ENCODE results near the gene PLD1. TPM values are rescaled to one million over a fixed set of nuclear protein-coding genes. Genes with fewer than 3 reads are reported as not detected.

PLD1 gene
- total RNA-seq, 2 donors from 2014 or later, result 9.5 to 15.9 TPM

DNA sequence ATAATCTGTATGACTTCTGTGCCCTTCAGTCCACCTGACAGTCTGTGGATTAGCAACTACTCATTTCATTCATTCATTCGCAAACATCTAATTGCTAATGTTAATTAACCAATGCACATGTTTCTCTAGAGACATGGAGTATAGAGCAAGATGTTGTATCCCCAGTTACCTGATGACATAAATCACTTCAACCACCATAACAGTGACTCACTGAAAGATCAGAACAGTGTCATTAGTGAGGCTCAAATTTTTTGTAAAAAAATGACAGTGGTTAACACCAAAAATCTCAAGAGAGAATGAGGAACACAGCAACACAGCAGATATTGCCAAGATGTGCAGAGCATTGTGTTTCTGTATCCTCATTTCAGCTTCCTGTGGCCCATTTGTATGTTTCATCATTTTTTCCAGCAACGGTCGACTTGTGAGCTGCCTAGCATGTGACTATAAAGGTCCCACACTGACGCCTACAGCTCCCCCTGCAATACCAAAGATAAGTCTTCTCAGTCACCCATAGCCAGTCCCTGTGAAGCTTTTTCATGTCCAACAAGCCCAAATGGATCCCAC is 3.7 kb upstream of the PLD1 start:
- H3K36me3 ChIP-seq (ENCODE audit: control insufficient read depth, insufficient read depth, low read length), result no peaks in the 10 kb centered on the region
- peaks cover 2% of the 10 kb centered on the region for H3K9me3 Mint-ChIP-seq
- H3K27ac Mint-ChIP-seq, result no peak overlapping the region

DNA sequence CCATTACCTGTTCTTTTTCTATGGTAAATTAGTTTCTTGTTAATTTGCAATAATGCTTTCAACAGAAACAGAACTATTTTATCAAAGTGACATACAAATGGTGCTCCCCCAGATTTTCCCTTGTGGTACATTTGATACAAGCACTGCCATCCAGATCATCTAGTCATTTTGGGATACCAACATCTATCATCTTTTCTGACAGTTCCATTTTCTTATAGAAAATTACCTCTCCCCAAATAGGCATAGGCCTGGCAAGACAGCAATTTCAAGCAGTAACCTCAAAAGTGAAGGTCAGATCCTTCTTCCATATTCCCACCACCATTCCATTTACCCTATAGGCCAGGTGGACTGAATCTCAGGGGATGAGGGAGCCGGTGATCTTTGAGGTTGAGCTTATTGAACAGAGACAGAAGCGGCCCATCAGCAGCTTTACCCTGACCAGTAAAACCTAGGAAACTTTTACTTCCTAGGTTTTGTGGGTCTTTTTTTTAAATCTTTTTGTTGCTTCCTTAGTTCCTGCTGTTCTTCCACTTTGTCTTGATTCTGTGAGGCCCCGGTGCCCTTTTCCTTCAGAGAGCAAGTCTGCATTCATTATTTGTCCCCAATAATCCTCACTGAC is 3.1 kb upstream of the PLD1 start:
- H3K4me3 ChIP-seq (ENCODE audit: low read length), result no peak overlapping the region
- Mint-ChIP-seq H3K4me3 (no peak overlapping the region), H3K27me3 (ENCODE audit: insufficient read depth) (peaks cover 29% of the 10 kb centered on the region), H3K36me3 (ENCODE audit: low read depth) (no peaks in the 10 kb centered on the region), H3K9me3 (peaks cover 2% of the 10 kb centered on the region), H3K4me1 (peaks cover 2% of the 10 kb centered on the region), H3K27ac (no peak overlapping the region)
- no peak overlapping the region for H3K27ac ChIP-seq (ENCODE audit: low read depth, low read length)
- peaks cover 19% of the 10 kb centered on the region for H3K27me3 ChIP-seq (ENCODE audit: control insufficient read depth, insufficient read depth, low read length, poor library complexity, severe bottlenecking)
- H3K9ac ChIP-seq (ENCODE audit: extremely low read depth, low read length, poor library complexity, severe bottlenecking), result no peak overlapping the region
- TF ChIP-seq, protein P1, sequence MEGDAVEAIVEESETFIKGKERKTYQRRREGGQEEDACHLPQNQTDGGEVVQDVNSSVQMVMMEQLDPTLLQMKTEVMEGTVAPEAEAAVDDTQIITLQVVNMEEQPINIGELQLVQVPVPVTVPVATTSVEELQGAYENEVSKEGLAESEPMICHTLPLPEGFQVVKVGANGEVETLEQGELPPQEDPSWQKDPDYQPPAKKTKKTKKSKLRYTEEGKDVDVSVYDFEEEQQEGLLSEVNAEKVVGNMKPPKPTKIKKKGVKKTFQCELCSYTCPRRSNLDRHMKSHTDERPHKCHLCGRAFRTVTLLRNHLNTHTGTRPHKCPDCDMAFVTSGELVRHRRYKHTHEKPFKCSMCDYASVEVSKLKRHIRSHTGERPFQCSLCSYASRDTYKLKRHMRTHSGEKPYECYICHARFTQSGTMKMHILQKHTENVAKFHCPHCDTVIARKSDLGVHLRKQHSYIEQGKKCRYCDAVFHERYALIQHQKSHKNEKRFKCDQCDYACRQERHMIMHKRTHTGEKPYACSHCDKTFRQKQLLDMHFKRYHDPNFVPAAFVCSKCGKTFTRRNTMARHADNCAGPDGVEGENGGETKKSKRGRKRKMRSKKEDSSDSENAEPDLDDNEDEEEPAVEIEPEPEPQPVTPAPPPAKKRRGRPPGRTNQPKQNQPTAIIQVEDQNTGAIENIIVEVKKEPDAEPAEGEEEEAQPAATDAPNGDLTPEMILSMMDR (conservative IDR thresholded peaks at IDR 0.05), result no peak
- no peaks in the 10 kb centered on the region for H3K36me3 ChIP-seq (ENCODE audit: control insufficient read depth, insufficient read depth, low read length)
- no peak for DNase-seq
- WGBS, 2 experiments (ENCODE audit: insufficient coverage in 1 of 2, insufficient read length in 1 of 2), result 73 to 97% methylated on average over 2 to 3 of the region's 3 CpGs
- H3K4me1 ChIP-seq (ENCODE audit: control insufficient read depth, insufficient read depth, low read length), result no peaks in the 10 kb centered on the region
- no peaks in the 10 kb centered on the region for H3K9me3 ChIP-seq (ENCODE audit: control insufficient read depth, low read length)

More for the DNA sequence above, 3.7 kb upstream of the PLD1 start:
- Histone ChIP-seq H3K4me1 (ENCODE audit: control insufficient read depth, insufficient read depth, low read length) (no peaks in the 10 kb centered on the region), H3K27ac (ENCODE audit: low read depth, low read length) (no peak overlapping the region), H3K9ac (ENCODE audit: extremely low read depth, low read length, poor library complexity, severe bottlenecking) (no peak overlapping the region), H3K4me3 (ENCODE audit: low read length) (no peak overlapping the region), H3K9me3 (ENCODE audit: control insufficient read depth, low read length) (no peaks in the 10 kb centered on the region), H3K27me3 (ENCODE audit: control insufficient read depth, insufficient read depth, low read length, poor library complexity, severe bottlenecking) (peaks cover 18% of the 10 kb centered on the region)
- no peak for DNase-seq
- 95 to 100% methylated on average over 1 to 4 of the region's 4 CpGs for WGBS, 2 experiments (ENCODE audit: insufficient coverage in 1 of 2, insufficient read length in 1 of 2)
- Mint-ChIP-seq H3K27me3 (ENCODE audit: insufficient read depth) (peaks cover 27% of the 10 kb centered on the region), H3K36me3 (ENCODE audit: low read depth) (no peaks in the 10 kb centered on the region), H3K4me1 (peaks cover 2% of the 10 kb centered on the region), H3K4me3 (no peak overlapping the region)
- TF ChIP-seq, protein P1 (conservative IDR thresholded peaks at IDR 0.05), result no peak

DNA sequence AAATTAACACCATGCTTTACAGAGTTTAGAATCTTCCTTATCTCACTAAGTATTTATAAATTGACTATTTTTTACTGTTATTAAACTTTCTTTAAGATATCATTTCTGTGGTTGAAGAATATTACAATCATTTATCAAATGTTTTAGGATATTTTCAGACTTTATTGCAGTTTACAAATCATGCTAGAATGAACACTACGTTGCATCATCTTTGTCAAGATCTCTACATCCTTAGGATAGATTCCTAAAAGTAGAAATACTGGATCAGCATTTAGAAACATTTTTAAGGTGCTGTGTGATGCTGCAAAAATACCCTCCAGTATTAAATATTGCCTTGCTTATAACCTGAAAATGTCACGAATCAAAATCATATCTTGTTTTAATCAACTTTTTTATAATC is 2.5 kb upstream of the PLD1 start:
- TF ChIP-seq, protein P1 (conservative IDR thresholded peaks at IDR 0.05), result no peak
- WGBS, 2 experiments (ENCODE audit: insufficient coverage in 1 of 2, insufficient read length in 1 of 2), result 100% methylated on average over 2 of the region's 2 CpGs
- no peak overlapping the region for H3K27ac Mint-ChIP-seq
- peaks cover 31% of the 10 kb centered on the region for H3K27me3 Mint-ChIP-seq (ENCODE audit: insufficient read depth)
- H3K9me3 Mint-ChIP-seq, result peaks cover 2% of the 10 kb centered on the region
- H3K36me3 ChIP-seq (ENCODE audit: control insufficient read depth, insufficient read depth, low read length), result no peaks in the 10 kb centered on the region
- no peaks in the 10 kb centered on the region for H3K4me1 ChIP-seq (ENCODE audit: control insufficient read depth, insufficient read depth, low read length)
- no peak overlapping the region for H3K4me3 ChIP-seq (ENCODE audit: low read length)
- H3K9me3 ChIP-seq (ENCODE audit: control insufficient read depth, low read length), result no peaks in the 10 kb centered on the region
- H3K4me3 Mint-ChIP-seq, result no peak overlapping the region
- no peaks in the 10 kb centered on the region for H3K36me3 Mint-ChIP-seq (ENCODE audit: low read depth)
- H3K27ac ChIP-seq (ENCODE audit: low read depth, low read length), result no peak overlapping the region
- no peak overlapping the region for H3K9ac ChIP-seq (ENCODE audit: extremely low read depth, low read length, poor library complexity, severe bottlenecking)
- peaks cover 19% of the 10 kb centered on the region for H3K27me3 ChIP-seq (ENCODE audit: control insufficient read depth, insufficient read depth, low read length, poor library complexity, severe bottlenecking)
- no peak for DNase-seq
- H3K4me1 Mint-ChIP-seq, result peaks cover 2% of the 10 kb centered on the region

Measured in endodermal cell (in vitro differentiated cells).